ENCODE results near the gene YARS1. TPM values are rescaled to one million over a fixed set of nuclear protein-coding genes. Genes with fewer than 3 reads are reported as not detected.

Gene YARS1
- total RNA-seq, 1 donor, result 199 TPM

- DNase-seq (ENCODE audit: insufficient read length, low spot score, missing footprints), result no peak
- TF ChIP-seq CTCF (IDR thresholded peaks at IDR 0.05; ENCODE audit: extremely low read depth, low read depth, low read length), result no peak
- H4K20me1 ChIP-seq (ENCODE audit: insufficient read depth, low read length), result no peaks in the 10 kb centered on the region
- H3K9me3 ChIP-seq (ENCODE audit: low read depth, low read length), result no peaks in the 10 kb centered on the region
- no peak overlapping the region for H3K4me2 ChIP-seq (ENCODE audit: insufficient read depth, low read length)
- peaks cover 4% of the 10 kb centered on the region for H3K4me1 ChIP-seq (ENCODE audit: insufficient read depth, low read length)
- H3K36me3 ChIP-seq (ENCODE audit: insufficient read depth, low read length), result peaks cover 88% of the 10 kb centered on the region
- no peak overlapping the region for H3K4me3 ChIP-seq (ENCODE audit: insufficient read depth, low read length)
- no peaks in the 10 kb centered on the region for H3K27me3 ChIP-seq (ENCODE audit: insufficient read depth, low read length)
- H3K79me2 ChIP-seq (ENCODE audit: insufficient read depth, low read length), result peaks cover 3% of the 10 kb centered on the region
- H2AFZ ChIP-seq (ENCODE audit: low read length), result no peak overlapping the region
- H3K27ac ChIP-seq (ENCODE audit: low read depth, low read length), result no peak overlapping the region
Measured at GRCh38 chr1:32783851-32784250, 33.3 kb downstream of the YARS1 start.

GRCh38 chr1:32782086-32782485, 35.1 kb downstream of the YARS1 start:
- TF ChIP-seq CTCF (IDR thresholded peaks at IDR 0.05; ENCODE audit: extremely low read depth, low read depth, low read length), result no peak
- Histone ChIP-seq H3K27me3 (ENCODE audit: insufficient read depth, low read length) (no peaks in the 10 kb centered on the region), H4K20me1 (ENCODE audit: insufficient read depth, low read length) (no peaks in the 10 kb centered on the region), H2AFZ (ENCODE audit: low read length) (no peak overlapping the region), H3K79me2 (ENCODE audit: insufficient read depth, low read length) (no peaks in the 10 kb centered on the region), H3K36me3 (ENCODE audit: insufficient read depth, low read length) (peaks cover 90% of the 10 kb centered on the region), H3K9me3 (ENCODE audit: low read depth, low read length) (no peaks in the 10 kb centered on the region), H3K27ac (ENCODE audit: low read depth, low read length) (no peak overlapping the region), H3K4me3 (ENCODE audit: insufficient read depth, low read length) (no peak overlapping the region), H3K4me1 (ENCODE audit: insufficient read depth, low read length) (no peaks in the 10 kb centered on the region), H3K4me2 (ENCODE audit: insufficient read depth, low read length) (no peak overlapping the region)
- DNase-seq (ENCODE audit: insufficient read length, low spot score, missing footprints), result peak; percentile 32

- peaks cover 81% of the 10 kb centered on the region for H3K36me3 ChIP-seq (ENCODE audit: insufficient read depth, low read length)
- H3K79me2 ChIP-seq (ENCODE audit: insufficient read depth, low read length), result no peaks in the 10 kb centered on the region
- H3K27ac ChIP-seq (ENCODE audit: low read depth, low read length), result no peak overlapping the region
- peaks cover 3% of the 10 kb centered on the region for H3K4me1 ChIP-seq (ENCODE audit: insufficient read depth, low read length)
- no peak overlapping the region for H3K4me2 ChIP-seq (ENCODE audit: insufficient read depth, low read length)
- H3K27me3 ChIP-seq (ENCODE audit: insufficient read depth, low read length), result no peaks in the 10 kb centered on the region
- H3K9me3 ChIP-seq (ENCODE audit: low read depth, low read length), result no peaks in the 10 kb centered on the region
- DNase-seq (ENCODE audit: insufficient read length, low spot score, missing footprints), result no peak
- no peak for TF ChIP-seq CTCF (IDR thresholded peaks at IDR 0.05; ENCODE audit: extremely low read depth, low read depth, low read length)
- H2AFZ ChIP-seq (ENCODE audit: low read length), result no peak overlapping the region
- H4K20me1 ChIP-seq (ENCODE audit: insufficient read depth, low read length), result no peaks in the 10 kb centered on the region
- no peak overlapping the region for H3K4me3 ChIP-seq (ENCODE audit: insufficient read depth, low read length)
Measured at GRCh38 chr1:32780628-32781234, 36.4 kb downstream of the YARS1 start.

GRCh38 chr1:32780005-32780404, 37.2 kb downstream of the YARS1 start:
- Histone ChIP-seq H3K36me3 (ENCODE audit: insufficient read depth, low read length) (peaks cover 83% of the 10 kb centered on the region), H3K4me3 (ENCODE audit: insufficient read depth, low read length) (no peak overlapping the region), H3K79me2 (ENCODE audit: insufficient read depth, low read length) (no peaks in the 10 kb centered on the region), H3K4me1 (ENCODE audit: insufficient read depth, low read length) (peaks cover 5% of the 10 kb centered on the region), H2AFZ (ENCODE audit: low read length) (no peak overlapping the region), H4K20me1 (ENCODE audit: insufficient read depth, low read length) (no peaks in the 10 kb centered on the region), H3K27me3 (ENCODE audit: insufficient read depth, low read length) (no peaks in the 10 kb centered on the region), H3K27ac (ENCODE audit: low read depth, low read length) (no peak overlapping the region), H3K4me2 (ENCODE audit: insufficient read depth, low read length) (no peak overlapping the region), H3K9me3 (ENCODE audit: low read depth, low read length) (no peaks in the 10 kb centered on the region)
- DNase-seq (ENCODE audit: insufficient read length, low spot score, missing footprints), result no peak
- TF ChIP-seq CTCF (IDR thresholded peaks at IDR 0.05; ENCODE audit: extremely low read depth, low read depth, low read length), result no peak

Data from osteoblast (primary cell).